Limb (tissue), 2 donors: ENCODE results near the gene SECTM1.

Experiments used
- DNase-seq, 2 donors: peaks; one replicate each; pipeline ENCODE4 v3.0.0-alpha.2; 2016; ENCODE audit errors: extremely low spot score in 2 of 2

The SECTM1 gene

GRCh38 chr17:82316651-82317393 is 16.7 kb downstream of the SECTM1 start:
- DNase-seq: no peak

- no peak for DNase-seq
Measured at GRCh38 chr17:82315703-82316358, 17.7 kb downstream of the SECTM1 start.

GRCh38 chr17:82314727-82315605 is 18.6 kb downstream of the SECTM1 start:
- DNase-seq: no peak

- DNase-seq: no peak
Measured at GRCh38 chr17:82314012-82314726, 19.4 kb downstream of the SECTM1 start.

- no peak for DNase-seq
Measured at GRCh38 chr17:82313195-82314011, 20.2 kb downstream of the SECTM1 start.

- no peak for DNase-seq
Measured at GRCh38 chr17:82311971-82312370, 21.6 kb downstream of the SECTM1 start.

- no peak for DNase-seq
Measured at GRCh38 chr17:82310877-82311276, 22.7 kb downstream of the SECTM1 start.

GRCh38 chr17:82309656-82310570 is 23.7 kb downstream of the SECTM1 start:
- DNase-seq: no peak

- peak in 1 of 2 donors; percentile 29 for DNase-seq
Measured at GRCh38 chr17:82305727-82306300, 27.8 kb downstream of the SECTM1 start.

- peak in 1 of 2 donors; percentile 31 for DNase-seq
Measured at GRCh38 chr17:82304826-82305726, 28.5 kb downstream of the SECTM1 start.

GRCh38 chr17:82303944-82304808 is 29.4 kb downstream of the SECTM1 start:
- DNase-seq: peak in 1 of 2 donors; percentile 34

- DNase-seq: peak in 1 of 2 donors; percentile 29
Measured at GRCh38 chr17:82302991-82303943, 30.3 kb downstream of the SECTM1 start.

GRCh38 chr17:82302568-82302963 is 31.0 kb downstream of the SECTM1 start:
- peak in 1 of 2 donors; percentile 26 for DNase-seq

GRCh38 chr17:82301916-82302567 is 31.5 kb downstream of the SECTM1 start:
- DNase-seq: no peak

GRCh38 chr17:82301300-82301915 is 32.2 kb downstream of the SECTM1 start:
- DNase-seq: no peak
